GM23248 (cell line): ENCODE results near the gene SLC19A1. TPM values are rescaled to one million over a fixed set of nuclear protein-coding genes. Genes with fewer than 3 reads are reported as not detected.

Experiments used
- DNase-seq: peaks from one replicate; pipeline ENCODE4 v3.0.0-alpha.2; 2015
- H2AFZ ChIP-seq: fragments of 200-600 bp; sonication (generic); 2 replicates; pipeline ENCODE4 v1.6.1; 2016; ENCODE audit warnings: antibody characterized with exemption
- H3F3A ChIP-seq: fragments of 200-600 bp; sonication (generic); 2 replicates; pipeline ENCODE4 v1.6.1; 2016; ENCODE audit warnings: mild to moderate bottlenecking, antibody characterized with exemption, mixed run types; ENCODE audit not compliant: insufficient read depth
- H3K27ac ChIP-seq: fragments of 200-600 bp; sonication (generic); 2 replicates; pipeline ENCODE4 v1.5.1; 2016; ENCODE audit warnings: mild to moderate bottlenecking
- H3K27me3 ChIP-seq: fragments of 200-600 bp; sonication (generic); replicated peaks from 2 replicates; pipeline ENCODE4 v1.6.1; 2016; ENCODE audit warnings: mild to moderate bottlenecking; ENCODE audit not compliant: insufficient read depth
- H3K36me3 ChIP-seq: fragments of 200-600 bp; sonication (generic); 2 replicates; pipeline ENCODE4 v1.6.1; 2016; ENCODE audit warnings: low read depth, mild to moderate bottlenecking
- H3K4me1 ChIP-seq: fragments of 200-600 bp; sonication (generic); 2 replicates; pipeline ENCODE4 v1.6.1; 2016; ENCODE audit warnings: mild to moderate bottlenecking; ENCODE audit not compliant: insufficient read depth
- H3K4me2 ChIP-seq: fragments of 200-600 bp; sonication (generic); one replicate; pipeline ENCODE4 v1.6.1; 2016; ENCODE audit warnings: mild to moderate bottlenecking; ENCODE audit not compliant: unreplicated experiment
- H3K4me3 ChIP-seq: fragments of 200-600 bp; sonication (generic); 2 replicates; pipeline ENCODE4 v1.5.1; 2016; ENCODE audit warnings: mild to moderate bottlenecking
- H3K79me2 ChIP-seq: fragments of 200-600 bp; sonication (generic); 2 replicates; pipeline ENCODE4 v1.6.1; 2016; ENCODE audit warnings: mild to moderate bottlenecking; ENCODE audit not compliant: insufficient read depth
- H3K9ac ChIP-seq: fragments of 200-600 bp; sonication (generic); 2 replicates; pipeline ENCODE4 v1.6.1; 2016; ENCODE audit warnings: mild to moderate bottlenecking
- H3K9me2 ChIP-seq: fragments of 200-600 bp; sonication (generic); 2 replicates; pipeline ENCODE4 v1.6.1; 2016; ENCODE audit warnings: mixed run types, mild to moderate bottlenecking, moderate library complexity; ENCODE audit not compliant: insufficient read depth
- H3K9me3 ChIP-seq: fragments of 200-600 bp; sonication (generic); one replicate; pipeline ENCODE4 v1.6.1; 2017; ENCODE audit warnings: low read depth
- H4K20me1 ChIP-seq: fragments of 200-600 bp; sonication (generic); 2 replicates; pipeline ENCODE4 v1.6.0; 2016; ENCODE audit not compliant: insufficient read depth
- EZH2 ChIP-seq: fragments of 200-600 bp; sonication (generic); IDR thresholded peaks from 2 replicates; pipeline ENCODE4 v1.6.1; 2018; ENCODE audit warnings: antibody characterized with exemption, mild to moderate bottlenecking; ENCODE audit not compliant: insufficient read depth, poor library complexity, severe bottlenecking
- EZH2phosphoT487 ChIP-seq: fragments of 200-600 bp; sonication (generic); IDR thresholded peaks from 2 replicates; pipeline ENCODE4 v1.6.1; 2018; ENCODE audit warnings: antibody characterized with exemption, moderate library complexity, mild to moderate bottlenecking, low read depth; ENCODE audit not compliant: insufficient read depth
- WGBS, 2 experiments: methylation state at CpG; one replicate each; pipeline ENCODE4 v1.1.6; 2015 to 2017; ENCODE audit warnings: low lambda C conversion rate in 2 of 2, low coverage in 1 of 2; ENCODE audit errors: missing lambda C conversion rate in 2 of 2; 5-methylcytosine and 5-hydroxymethylcytosine counted together
- in situ Hi-C: fragments of 300-500 bp; cut with MboI; formaldehyde crosslinking; loops from 2 replicates; pipeline ENCODE4 v1.15.0; 2020
- polyA plus RNA-seq: library from polyadenylated mRNA; unstranded; fragments of >200 nt; fragmentation: Nextera tagmentation; extraction: Ambion mirVana; gene quantifications from 2 replicates; pipeline ENCODE4 v1.2.1, GENCODE V29; 2016
- total RNA-seq: library from RNA; depleted of rRNA; stranded (reverse); fragments of >200 nt; shearing (Covaris generic); gene quantifications from 2 replicates; pipeline ENCODE4 v1.2.3, GENCODE V29; 2014

Gene SLC19A1
- total and polyA plus RNA-seq, 2 experiments from 2014 or later = 7.8 to 8.4 TPM

- H3K36me3 ChIP-seq = no peaks in the 10 kb centered on the region
- no peaks in the 10 kb centered on the region for H3K9me3 ChIP-seq
- no peaks in the 10 kb centered on the region for H3K79me2 ChIP-seq
- no peak overlapping the region for H3K4me3 ChIP-seq
- H3K9ac ChIP-seq = no peak overlapping the region
- no peaks in the 10 kb centered on the region for H3K27me3 ChIP-seq
- H3F3A ChIP-seq = peaks cover 8% of the 10 kb centered on the region; the same call in 1 of the 2 replicates
- H3K4me1 ChIP-seq = peaks cover 21% of the 10 kb centered on the region
- H3K4me2 ChIP-seq = no peak overlapping the region
- no peaks in the 10 kb centered on the region for H3K9me2 ChIP-seq
- DNase-seq = no peak
- no peaks in the 10 kb centered on the region for H4K20me1 ChIP-seq
- H3K27ac ChIP-seq = no peak overlapping the region
- TF ChIP-seq EZH2phosphoT487 (no peak), EZH2 (no peak)
- in situ Hi-C loops = loop anchor here (10.0 kb wide), 1 partner anchor 315 kb away; no protein-coding TSS in a partner anchor
- no peak overlapping the region for H2AFZ ChIP-seq
- WGBS, 2 experiments = 94 to 96% methylated on average over 15 to 23 of the region's 23 CpGs
Observed at GRCh38 chr21:45459171-45460010, 82.8 kb downstream of the SLC19A1 start.

DNA sequence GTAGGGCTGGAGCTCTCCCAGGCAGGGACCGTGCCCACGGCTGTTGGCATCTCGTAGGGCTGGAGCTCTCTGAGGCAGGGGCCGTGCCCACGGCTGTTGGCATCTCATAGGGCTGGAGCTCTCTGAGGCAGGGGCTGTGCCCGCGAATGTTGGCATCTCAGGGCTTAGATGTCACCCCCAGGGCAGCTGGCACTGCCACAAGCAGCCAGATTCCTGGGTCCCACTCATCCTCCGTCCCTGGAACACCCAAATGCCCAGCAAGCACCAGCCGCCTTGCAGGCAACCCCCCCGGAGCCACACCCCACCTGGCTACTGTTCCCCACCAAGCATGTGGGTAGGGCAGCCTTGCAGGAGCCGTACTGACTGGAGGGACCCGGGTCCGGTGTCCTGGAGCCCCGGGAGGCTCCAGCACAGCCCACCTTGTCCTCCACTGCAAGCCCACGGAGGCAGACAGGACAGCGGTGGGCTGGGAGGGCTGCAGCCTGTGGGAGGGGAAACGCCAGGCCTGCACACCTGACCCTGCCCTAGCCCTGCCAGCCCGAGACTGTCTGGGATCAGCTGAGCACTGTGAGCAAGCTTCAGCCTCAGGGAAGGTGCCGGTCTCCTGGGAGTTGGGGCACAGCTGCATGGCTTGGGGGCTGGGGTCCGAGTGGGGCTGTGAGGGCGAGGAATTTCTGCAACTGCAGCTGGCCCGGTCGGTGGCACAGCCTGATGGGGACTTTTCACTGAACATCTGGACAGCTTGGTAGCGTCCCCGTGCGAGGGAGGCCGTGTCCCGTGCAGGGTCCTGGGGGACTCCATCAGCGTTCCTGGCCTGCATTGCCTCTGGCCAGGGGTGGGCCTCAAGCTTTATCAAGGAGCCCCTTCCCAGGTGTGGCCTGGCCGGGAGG lies 83.7 kb downstream of the SLC19A1 start:
- no peak overlapping the region for H3K9ac ChIP-seq
- H3K4me3 ChIP-seq = no peak overlapping the region
- no peaks in the 10 kb centered on the region for H3K79me2 ChIP-seq
- no peak overlapping the region for H3K4me2 ChIP-seq
- H3K9me2 ChIP-seq = no peaks in the 10 kb centered on the region
- DNase-seq = no peak
- no peaks in the 10 kb centered on the region for H3K9me3 ChIP-seq
- WGBS, 2 experiments = 86 to 87% methylated on average over 25 to 30 of the region's 30 CpGs
- H4K20me1 ChIP-seq = no peaks in the 10 kb centered on the region
- in situ Hi-C loops = loop anchor here (10.0 kb wide), 1 partner anchor 314 kb away; no protein-coding TSS in a partner anchor
- H3K27me3 ChIP-seq = no peaks in the 10 kb centered on the region
- no peak for TF ChIP-seq EZH2phosphoT487
- TF ChIP-seq EZH2 = no peak
- peaks cover 8% of the 10 kb centered on the region; the same call in 1 of the 2 replicates for H3F3A ChIP-seq
- H2AFZ ChIP-seq = no peak overlapping the region
- H3K36me3 ChIP-seq = no peaks in the 10 kb centered on the region
- H3K4me1 ChIP-seq = peaks cover 29% of the 10 kb centered on the region
- H3K27ac ChIP-seq = no peak overlapping the region

GRCh38 chr21:45457832-45458172 lies 84.4 kb downstream of the SLC19A1 start:
- in situ Hi-C loops = loop anchor here (10.0 kb wide), 1 partner anchor 313 kb away; no protein-coding TSS in a partner anchor
- peaks cover 29% of the 10 kb centered on the region for H3K4me1 ChIP-seq
- WGBS, 2 experiments = 88 to 95% methylated on average over 7 to 9 of the region's 9 CpGs
- no peak overlapping the region for H3K9ac ChIP-seq
- no peaks in the 10 kb centered on the region for H3K79me2 ChIP-seq
- H3F3A ChIP-seq = peaks cover 14% of the 10 kb centered on the region
- H3K4me2 ChIP-seq = no peak overlapping the region
- H3K36me3 ChIP-seq = no peaks in the 10 kb centered on the region
- no peak overlapping the region for H3K4me3 ChIP-seq
- no peak for TF ChIP-seq EZH2phosphoT487
- no peak for TF ChIP-seq EZH2
- no peaks in the 10 kb centered on the region for H3K27me3 ChIP-seq
- no peak overlapping the region for H2AFZ ChIP-seq
- no peak overlapping the region for H3K27ac ChIP-seq
- H4K20me1 ChIP-seq = no peaks in the 10 kb centered on the region
- no peak for DNase-seq
- H3K9me3 ChIP-seq = no peaks in the 10 kb centered on the region
- H3K9me2 ChIP-seq = no peaks in the 10 kb centered on the region

DNA sequence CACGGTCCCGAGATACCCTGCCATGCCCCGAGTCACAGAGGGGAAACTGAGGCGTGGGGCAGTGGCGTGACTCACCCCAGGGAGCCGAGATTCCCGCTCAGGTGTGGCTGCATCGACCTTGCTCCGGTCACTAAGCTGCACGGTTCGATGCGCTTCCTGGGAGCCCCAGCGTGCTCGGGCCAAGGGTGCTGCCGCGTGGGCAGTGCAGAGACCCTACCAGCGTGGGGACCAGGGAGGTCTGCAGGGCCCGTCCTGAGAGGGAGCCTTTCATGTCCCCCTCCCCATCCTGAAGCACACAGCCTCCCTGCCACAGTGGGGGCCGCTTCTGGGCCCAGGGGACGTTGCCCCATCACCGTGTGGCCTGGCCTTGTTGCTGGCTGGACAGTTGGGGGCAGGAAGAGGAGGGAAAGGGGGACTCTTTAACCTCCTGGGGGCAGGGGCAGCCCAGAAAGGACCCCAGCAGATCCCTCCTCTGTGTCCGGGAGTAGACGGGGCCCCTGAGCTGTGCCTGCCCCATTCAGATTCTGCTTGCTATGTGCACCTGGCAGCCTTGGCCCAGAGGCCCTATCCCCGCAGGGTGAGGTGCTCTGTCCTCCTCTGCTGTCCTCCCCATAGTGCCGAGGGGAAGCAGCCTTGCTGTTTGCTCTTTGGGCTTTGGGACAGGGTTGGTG lies 84.9 kb downstream of the SLC19A1 start:
- in situ Hi-C loops = loop anchor here (10.0 kb wide), 1 partner anchor 312 kb away; no protein-coding TSS in a partner anchor

More for the DNA sequence above, 84.9 kb downstream of the SLC19A1 start:
- H4K20me1 ChIP-seq = no peaks in the 10 kb centered on the region
- no peaks in the 10 kb centered on the region for H3K27me3 ChIP-seq
- no peak overlapping the region for H3K27ac ChIP-seq
- H3K79me2 ChIP-seq = no peaks in the 10 kb centered on the region
- no peaks in the 10 kb centered on the region for H3K9me3 ChIP-seq
- no peak for TF ChIP-seq EZH2
- H3K4me1 ChIP-seq = peaks cover 29% of the 10 kb centered on the region
- H3K4me3 ChIP-seq = no peak overlapping the region
- WGBS, 2 experiments = 89% methylated on average over 24 to 25 of the region's 25 CpGs
- H3K4me2 ChIP-seq = no peak overlapping the region
- H3K36me3 ChIP-seq = no peaks in the 10 kb centered on the region
- H3K9me2 ChIP-seq = no peaks in the 10 kb centered on the region
- peaks cover 19% of the 10 kb centered on the region for H3F3A ChIP-seq
- no peak overlapping the region for H3K9ac ChIP-seq
- no peak for DNase-seq
- H2AFZ ChIP-seq = no peak overlapping the region
